ENCODE measurements around the gene EVA1B. TPM values are rescaled to one million over a fixed set of nuclear protein-coding genes. Genes with fewer than 3 reads are reported as not detected.
A peak's percentile ranks its signal among the peaks of the same experiment; 100 is the strongest.

Gene EVA1B
- polyA plus RNA-seq, 2 of the 4 experiments (the other 2 are of a cell fraction) = 2.9 to 8.5 TPM

DNA sequence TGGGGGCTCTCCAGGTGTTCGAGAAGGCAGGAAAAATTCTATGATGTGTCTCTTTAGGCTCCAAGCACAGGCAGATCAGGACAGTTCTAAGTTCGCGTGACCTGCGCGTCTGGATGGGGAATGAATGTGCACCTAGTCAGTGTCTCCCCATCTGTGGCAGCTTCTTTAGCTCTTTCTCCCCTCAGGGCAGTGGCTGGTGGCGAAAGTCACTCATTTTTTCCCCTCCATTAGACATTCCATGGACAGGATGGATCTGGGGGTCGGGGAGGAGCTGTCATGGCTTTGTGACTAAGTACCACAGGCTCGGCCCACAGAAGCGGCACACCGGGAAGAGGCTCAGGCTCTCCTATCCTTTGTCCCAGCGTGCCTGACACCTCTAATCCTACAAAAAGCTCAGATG is 31.0 kb upstream of the EVA1B start:
- DNase-seq (ENCODE audit: low read depth in 1 of 2, low spot score in 1 of 2) (no peak), ATAC-seq (no peak), FAIRE-seq (no peak)
- Histone ChIP-seq H3K4me1 (peaks cover 41% of the 10 kb centered on the region), H3K4me2 (no peak overlapping the region), H3K4me3 (no peak overlapping the region), H3K27ac (no peak overlapping the region), H3K9me3 (no peaks in the 10 kb centered on the region)
- ChIA-PET CTCF (interaction anchor here (3.1 to 17.8 kb wide), 2 partner anchors 13 kb away, joined by 33 to 201 read pairs; no protein-coding TSS in a partner anchor), POLR2A (no interaction called here)
- TF ChIP-seq ZFP36 (IDR thresholded peaks at IDR 0.05; ENCODE audit: borderline replicate concordance, partially characterized antibody) (no peak), POLR2AphosphoS2 (conservative IDR thresholded peaks at IDR 0.05; ENCODE audit: low read length) (no peak), BHLHE40 (IDR thresholded peaks at IDR 0.05; ENCODE audit: low read depth, low read length) (no peak), CBX8 (IDR thresholded peaks at IDR 0.05) (no peak), GATA3 (IDR thresholded peaks at IDR 0.05; ENCODE audit: borderline replicate concordance) (no peak), CHD2 (IDR thresholded peaks at IDR 0.05; ENCODE audit: low read length, partially characterized antibody) (no peak), RARB (CRISPR knock-in tag; IDR thresholded peaks at IDR 0.05) (no peak), HMGXB4 (CRISPR knock-in tag; IDR thresholded peaks at IDR 0.05; ENCODE audit: borderline replicate concordance) (no peak), TP53 (CRISPR knock-in tag; IDR thresholded peaks at IDR 0.05) (no peak), ZNF302 (CRISPR knock-in tag; IDR thresholded peaks at IDR 0.05) (no peak)
- WGBS (ENCODE audit: missing lambda C conversion rate) = 92% methylated on average over 11 of the region's 11 CpGs

DNA sequence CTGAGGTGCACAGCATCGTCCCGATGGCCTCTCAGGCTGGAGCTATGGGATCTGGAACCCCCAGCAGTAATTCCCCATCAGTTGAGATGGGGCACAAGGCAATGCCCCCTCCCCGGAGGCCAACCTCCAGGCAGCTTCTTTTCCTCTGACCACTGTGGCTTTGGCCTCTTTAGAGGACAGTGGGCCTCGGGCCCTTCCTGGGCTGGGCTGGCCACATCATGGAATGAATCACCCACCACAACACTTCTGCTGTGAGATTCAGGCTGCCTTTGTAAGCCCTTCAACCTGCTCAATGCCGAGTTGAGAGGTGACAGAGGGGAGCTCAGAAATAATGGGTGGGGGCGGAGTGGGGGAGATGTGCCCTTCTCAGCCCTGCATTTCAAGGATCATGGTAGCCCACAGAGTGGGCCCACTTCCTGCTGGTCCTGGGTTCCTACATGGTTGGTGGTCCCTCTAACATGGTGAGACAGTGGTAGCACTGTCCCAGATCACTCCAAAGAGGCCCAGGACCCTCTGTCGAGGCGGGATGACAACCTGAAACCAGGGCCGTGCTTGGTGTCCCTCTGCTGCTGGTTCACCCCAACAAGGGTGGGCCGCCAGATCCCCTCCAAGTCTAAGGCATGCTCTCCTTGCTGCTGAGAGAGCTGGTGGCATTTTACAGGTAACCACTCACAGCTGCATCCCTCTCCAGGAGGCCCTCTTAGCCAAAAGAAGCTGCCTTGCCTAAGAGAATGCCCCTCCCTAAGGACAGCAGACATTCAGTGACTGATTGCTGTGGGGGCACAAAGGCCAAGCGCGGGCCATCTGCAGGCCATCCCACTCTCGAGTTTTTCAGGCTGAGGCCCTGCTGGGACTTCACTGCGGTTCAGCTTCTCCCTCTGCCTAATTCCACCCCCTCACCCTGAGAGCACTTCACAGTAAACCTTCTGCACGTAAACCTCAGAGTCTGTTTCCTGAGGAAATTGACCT is 29.7 kb upstream of the EVA1B start:
- FAIRE-seq (no peak), ATAC-seq (no peak), DNase-seq (ENCODE audit: low read depth in 1 of 2, low spot score in 1 of 2) (no peak)
- Histone ChIP-seq H3K4me3 (no peak overlapping the region), H3K4me1 (peaks cover 50% of the 10 kb centered on the region), H3K9me3 (no peaks in the 10 kb centered on the region), H3K27ac (peak overlapping the region; percentile 87 to 93; a peak in 4 of 6 replicates), H3K4me2 (peak overlapping the region; percentile 80)
- ChIA-PET POLR2A (no interaction called here), CTCF (interaction anchor here (0.6 to 17.8 kb wide), 8 partner anchors 10 to 254 kb away, joined by 3 to 201 read pairs (median 4); no protein-coding TSS in a partner anchor)
- TF ChIP-seq HEYL (CRISPR knock-in tag; IDR thresholded peaks at IDR 0.05) (no peak), ZFP36 (IDR thresholded peaks at IDR 0.05; ENCODE audit: borderline replicate concordance, partially characterized antibody) (no peak), RCOR1 (IDR thresholded peaks at IDR 0.05; ENCODE audit: low read depth, low read length) (no peak), CBX8 (IDR thresholded peaks at IDR 0.05) (no peak), FOSB (CRISPR knock-in tag; IDR thresholded peaks at IDR 0.05) (no peak), POLR2A (IDR thresholded peaks at IDR 0.05; ENCODE audit: low read length) (no peak), ESRRA (IDR thresholded peaks at IDR 0.05; ENCODE audit: borderline replicate concordance, low read length) (no peak)
- 94% methylated on average over 8 of the region's 15 CpGs for WGBS (ENCODE audit: missing lambda C conversion rate)

GRCh38 chr1:36352125-36352909 is 28.9 kb upstream of the EVA1B start:
- Histone ChIP-seq H3K4me2 (peak overlapping the region; percentile 80), H3K4me1 (peaks cover 50% of the 10 kb centered on the region), H3K9me3 (no peaks in the 10 kb centered on the region), H3K27ac (peak overlapping the region; percentile 87 to 93), H3K4me3 (no peak overlapping the region)
- ATAC-seq (no peak), FAIRE-seq (no peak), DNase-seq (ENCODE audit: low read depth in 1 of 2, low spot score in 1 of 2) (no peak)
- WGBS (ENCODE audit: missing lambda C conversion rate) = 73% methylated on average over 13 of the region's 13 CpGs
- CTCF ChIA-PET = interaction anchor here (0.6 to 17.8 kb wide), 10 partner anchors 10 to 253 kb away, joined by 3 to 201 read pairs (median 4); partner anchors contain the start of gene TRAPPC3
- POLR2A ChIA-PET = interaction anchor here (1.8 to 2.4 kb wide), 2 partner anchors 34 to 112 kb away, joined by 4 to 9 read pairs; partner anchors contain the start of gene MRPS15
- TF ChIP-seq BHLHE40 (IDR thresholded peaks at IDR 0.05; ENCODE audit: low read depth, low read length) (no peak), TP53 (CRISPR knock-in tag; IDR thresholded peaks at IDR 0.05) (no peak), POLR2AphosphoS2 (conservative IDR thresholded peaks at IDR 0.05; ENCODE audit: low read length) (no peak), RARB (CRISPR knock-in tag; IDR thresholded peaks at IDR 0.05) (no peak), HOXB13 (CRISPR knock-in tag; IDR thresholded peaks at IDR 0.05; ENCODE audit: low read depth) (no peak), E2F6 (IDR thresholded peaks at IDR 0.05; ENCODE audit: borderline replicate concordance, low read depth) (no peak), NFE2L2 (conservative IDR thresholded peaks at IDR 0.05; ENCODE audit: low read length) (no peak), FOSB (CRISPR knock-in tag; IDR thresholded peaks at IDR 0.05) (no peak), ZC3H11A (IDR thresholded peaks at IDR 0.05) (no peak), RCOR1 (IDR thresholded peaks at IDR 0.05; ENCODE audit: low read depth, low read length) (no peak), SREBF2 (IDR thresholded peaks at IDR 0.05) (no peak)
